ENCODE results near the gene CBFA2T3.

The CBFA2T3 gene

DNA sequence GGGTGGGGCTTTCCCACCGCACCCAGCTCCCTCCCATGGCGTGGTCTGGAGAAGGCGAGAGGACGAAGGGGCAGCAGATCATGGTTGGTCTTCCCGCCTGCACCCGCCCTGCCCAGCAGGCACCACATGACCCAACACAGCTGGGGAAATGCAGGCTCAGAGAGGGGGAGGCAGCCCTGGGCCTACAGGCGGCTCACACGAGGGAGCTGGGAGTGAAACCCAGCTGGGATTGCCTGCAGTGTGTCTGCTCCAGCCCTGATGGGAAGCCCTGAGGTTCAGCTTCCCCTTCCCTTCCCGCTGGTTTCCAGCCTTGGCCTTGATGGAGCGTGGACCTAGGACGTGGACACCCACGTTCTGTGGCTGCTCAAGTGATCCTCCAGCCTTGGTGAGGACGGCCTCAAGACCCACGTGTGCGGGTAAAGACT, 90.6 kb downstream of the CBFA2T3 start:
- no peak for DNase-seq

DNA sequence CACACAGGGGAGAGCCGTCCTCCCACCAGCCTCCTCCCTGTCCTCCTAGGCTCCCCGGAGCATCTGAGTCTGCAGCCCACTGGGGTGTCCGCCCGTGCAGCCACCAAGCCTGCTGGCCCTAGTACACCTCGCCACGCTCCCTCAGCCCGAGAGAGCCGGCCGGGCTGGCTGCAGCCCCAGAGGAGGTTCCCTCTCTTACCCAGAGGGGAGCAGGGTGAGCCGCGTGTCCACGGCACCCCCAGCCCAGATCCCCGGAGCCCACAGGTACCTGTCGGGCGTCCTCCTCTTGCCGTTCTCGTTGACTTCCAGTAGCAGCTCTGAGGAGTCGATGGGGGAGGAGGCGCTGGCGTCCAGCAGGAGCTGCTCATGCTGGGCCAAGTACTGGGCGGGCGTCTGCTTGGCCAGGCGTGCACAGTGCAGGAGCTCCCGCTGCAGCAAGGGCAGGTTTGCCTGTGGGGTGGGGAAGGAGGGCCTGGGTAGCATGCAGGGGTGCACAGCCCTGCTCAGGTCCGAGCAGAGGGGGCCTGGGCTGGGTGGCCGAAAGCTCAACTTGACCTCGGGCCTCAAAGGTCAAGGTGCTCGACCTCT, 91.2 kb downstream of the CBFA2T3 start:
- no peak for DNase-seq

DNA sequence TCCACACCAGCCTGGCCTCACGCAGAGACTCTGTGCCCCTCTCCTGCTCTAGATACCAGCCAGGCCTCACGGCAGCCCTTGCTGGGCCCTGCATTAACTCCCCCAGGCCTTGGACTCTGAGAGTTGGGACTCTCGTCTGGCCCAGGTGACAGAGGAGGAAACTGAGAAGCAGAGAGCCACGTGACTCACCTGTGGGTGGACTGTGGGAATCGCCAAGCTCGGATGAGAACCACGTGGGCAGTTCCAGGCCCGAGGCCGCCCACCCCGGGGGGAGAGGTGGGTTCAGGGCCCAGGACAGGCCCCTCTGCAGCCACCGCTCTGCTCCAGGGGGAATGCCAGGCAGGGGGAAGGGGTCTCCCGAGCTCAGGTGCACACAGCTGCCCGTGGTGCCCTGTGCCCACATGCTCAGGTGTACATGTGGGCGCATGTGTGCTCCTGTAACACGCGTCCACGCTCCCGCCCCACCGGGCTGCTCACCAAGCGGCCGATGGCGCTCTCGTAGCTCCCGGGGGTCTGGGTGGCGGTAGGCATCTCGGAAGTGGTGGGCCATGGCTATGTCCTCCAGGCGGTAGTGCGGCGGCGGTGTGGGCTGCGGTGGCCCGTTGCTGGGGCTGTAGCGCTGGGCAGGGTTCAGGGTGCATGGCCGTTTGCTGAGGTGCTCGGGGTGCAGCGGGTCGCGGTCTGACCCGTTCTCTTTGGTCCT, 92.3 kb downstream of the CBFA2T3 start:
- no peak for DNase-seq

DNA sequence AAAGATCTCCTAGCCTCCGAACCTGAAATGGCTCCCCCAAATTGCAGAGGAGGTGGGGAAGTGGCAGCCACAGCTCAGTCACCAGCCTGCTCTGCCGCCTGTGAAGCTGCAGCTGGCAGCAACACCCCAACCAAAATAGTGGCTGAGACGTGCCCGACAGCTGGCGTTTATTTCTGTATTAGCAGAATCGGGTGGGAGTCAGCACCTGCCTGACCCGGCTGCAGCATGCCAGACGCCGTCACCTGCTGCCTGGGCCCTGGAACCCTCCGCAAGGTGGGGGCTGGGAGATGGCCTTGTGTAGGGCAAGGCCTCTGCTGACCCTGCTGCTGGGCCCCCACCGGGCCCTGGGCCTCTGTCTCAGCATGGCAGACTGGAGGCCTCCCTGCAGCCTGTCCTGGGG, 93.1 kb downstream of the CBFA2T3 start:
- DNase-seq = no peak

DNA sequence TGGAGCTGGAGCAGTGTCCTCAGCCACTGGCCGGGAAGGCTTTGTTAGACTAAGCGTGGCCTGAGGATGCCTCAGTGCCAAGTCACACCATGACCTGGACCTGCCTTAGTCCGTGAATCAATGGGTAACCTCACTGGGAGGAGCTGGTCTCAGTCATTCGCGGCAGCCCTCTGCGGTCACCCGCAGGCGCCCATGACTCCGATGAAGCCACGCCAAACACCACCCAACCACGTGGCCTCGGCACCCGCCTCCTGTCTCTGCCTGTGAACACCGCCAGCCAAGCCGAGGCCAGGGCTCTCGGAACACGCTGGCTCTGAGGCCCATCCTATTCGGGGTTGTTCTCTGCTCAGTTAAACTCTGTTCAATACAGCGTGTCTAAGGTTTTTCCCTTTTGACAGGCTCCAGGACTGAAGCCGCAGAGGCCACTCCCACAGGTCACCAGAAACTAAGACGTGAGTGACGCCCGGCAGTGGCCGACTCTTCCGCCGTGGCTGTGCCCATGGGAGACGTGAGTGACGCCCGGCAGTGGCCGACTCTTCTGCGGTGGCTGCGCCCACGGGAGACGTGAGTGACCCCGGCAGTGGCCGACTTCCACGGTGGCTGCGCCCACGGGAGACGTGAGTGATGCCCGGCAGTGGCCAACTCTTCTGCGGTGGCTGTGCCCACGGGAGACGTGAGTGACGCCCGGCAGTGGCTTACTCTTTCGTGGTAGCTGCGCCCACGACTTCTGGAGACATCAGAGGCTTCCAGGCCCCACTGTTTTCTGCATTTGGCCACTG, 93.7 kb downstream of the CBFA2T3 start:
- DNase-seq = no peak

DNA sequence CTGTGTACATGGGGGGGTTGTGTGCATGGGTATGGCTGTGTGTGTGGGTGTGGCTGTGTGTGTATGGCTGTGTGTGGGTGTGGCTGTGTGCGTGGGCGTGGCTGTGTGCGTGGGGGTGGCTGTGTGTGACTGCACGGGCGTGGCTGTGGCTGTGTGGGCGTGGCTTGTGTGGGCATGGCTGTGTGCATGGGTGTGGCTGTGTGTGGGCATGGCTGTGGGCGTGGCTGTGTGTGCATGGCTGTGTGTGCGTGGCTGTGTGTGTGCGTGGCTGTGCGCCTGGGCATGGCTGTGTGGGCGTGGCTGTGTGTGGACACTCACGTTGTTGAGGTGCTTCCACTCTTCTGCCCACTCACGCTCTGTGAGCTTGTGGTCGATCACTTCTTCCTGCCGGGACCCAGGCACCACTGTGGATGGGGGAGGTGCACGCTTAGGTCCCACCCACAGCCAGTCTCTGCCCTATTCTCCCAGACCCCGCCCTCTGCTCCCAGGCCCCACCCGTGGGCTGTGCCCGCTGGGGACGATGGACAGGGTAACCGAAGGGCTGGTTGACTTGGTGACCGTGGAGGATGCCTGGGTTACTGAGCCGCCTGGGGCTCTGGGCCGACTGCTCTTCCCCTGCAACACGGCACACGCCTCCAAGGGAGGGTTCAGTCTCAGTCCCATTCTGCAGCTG, 94.5 kb downstream of the CBFA2T3 start:
- DNase-seq = no peak

DNA sequence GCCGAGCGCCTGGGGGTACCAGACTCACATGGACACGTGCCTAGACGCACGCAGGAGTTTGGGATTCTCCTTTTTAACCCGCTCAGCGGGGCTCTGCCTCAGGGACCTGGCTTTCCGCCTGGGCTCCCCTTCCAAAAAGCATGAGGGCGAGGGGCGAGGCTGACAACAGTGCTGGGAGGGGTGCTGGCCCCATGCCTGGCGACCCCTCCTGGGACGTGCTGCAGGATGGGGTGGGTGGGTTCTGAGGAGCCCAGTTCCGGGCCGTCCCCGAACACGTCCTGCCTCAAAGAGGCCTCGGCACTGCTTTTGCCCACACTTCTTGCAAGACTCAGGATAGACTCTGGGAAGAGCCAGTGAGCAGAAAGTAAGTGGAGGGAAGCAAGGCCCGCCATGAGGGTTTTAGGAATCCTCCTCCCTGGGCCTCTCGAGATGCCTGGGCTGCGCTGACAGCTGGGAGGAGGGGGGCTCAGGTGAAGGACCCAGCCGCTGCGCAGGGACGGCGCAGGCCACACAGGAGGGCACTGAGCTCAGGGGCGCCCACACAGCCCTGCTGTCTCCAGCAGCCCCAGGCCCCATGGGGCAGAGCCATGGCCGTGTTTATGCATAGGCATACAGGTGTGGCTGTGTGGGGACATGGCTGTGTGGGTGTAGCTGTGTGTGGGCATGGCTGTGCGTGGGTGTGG, 95.2 kb downstream of the CBFA2T3 start:
- DNase-seq = no peak

DNA sequence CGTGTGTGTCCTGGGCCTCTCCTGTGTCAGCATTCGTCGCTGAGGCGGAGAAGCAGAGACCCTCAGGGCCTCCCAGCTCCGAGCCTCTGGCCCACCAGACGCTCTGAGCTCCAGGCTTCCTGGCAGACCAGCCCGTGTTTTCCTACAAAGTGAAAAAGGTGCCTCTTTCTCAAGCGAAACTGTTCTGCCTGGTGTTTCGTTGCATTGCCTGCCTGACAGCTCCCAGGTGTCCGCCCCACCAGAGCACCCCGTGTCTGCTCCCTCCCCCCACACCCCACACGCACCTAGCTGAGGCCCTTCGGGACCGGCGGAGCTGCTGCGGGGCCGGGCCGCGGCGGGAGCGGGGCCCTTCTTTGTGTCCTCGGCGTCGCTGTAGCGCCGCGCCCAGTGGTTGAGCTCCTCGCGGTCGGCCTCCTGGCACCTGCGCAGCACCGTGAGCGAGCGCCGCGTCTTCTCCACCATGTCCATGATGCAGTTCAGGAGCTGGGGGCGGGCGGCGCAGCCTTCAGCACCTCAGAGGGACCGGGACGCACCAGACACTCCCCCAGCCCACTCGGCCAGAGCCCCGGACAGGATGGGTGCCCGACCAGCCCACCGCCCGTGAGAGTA, 95.9 kb downstream of the CBFA2T3 start:
- DNase-seq = no peak

DNA sequence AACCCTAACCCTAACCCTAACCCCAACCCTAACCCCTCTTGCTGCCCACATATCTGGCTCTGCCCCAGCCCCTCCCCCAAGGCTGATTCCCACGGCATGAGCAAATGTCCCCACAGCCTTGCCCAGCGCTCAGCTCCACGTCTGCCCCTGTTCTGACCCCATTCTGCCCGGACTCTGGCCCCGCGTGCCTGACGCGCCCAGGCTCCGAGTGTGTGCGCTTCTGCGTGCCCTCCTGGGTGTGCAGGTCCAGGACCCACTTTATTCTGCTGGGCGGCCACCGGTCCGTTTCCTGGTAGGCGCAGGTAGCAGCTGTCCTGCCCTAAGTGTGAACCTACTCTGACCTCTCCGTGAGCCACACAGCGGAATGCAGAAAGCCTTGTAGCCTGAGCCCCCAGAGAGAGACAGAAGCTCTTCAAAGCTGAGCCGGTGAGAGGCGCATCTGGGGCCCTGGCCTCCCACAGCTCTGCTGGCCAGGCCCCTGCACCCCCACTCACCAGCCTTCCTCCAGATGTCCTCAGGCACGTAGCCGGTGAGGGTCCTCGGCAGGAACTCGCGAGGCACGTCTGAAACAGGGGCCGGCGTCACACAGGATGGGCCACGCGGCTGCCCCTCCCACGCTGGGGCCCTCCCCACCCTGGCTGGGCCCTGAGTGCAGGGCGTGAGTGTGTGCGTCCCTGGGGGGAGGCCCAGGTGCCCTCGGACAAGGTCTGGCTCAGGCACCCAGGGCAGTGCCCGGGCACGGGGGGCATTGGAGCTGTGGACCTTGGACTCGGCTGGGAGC, 96.6 kb downstream of the CBFA2T3 start:
- no peak for DNase-seq

DNA sequence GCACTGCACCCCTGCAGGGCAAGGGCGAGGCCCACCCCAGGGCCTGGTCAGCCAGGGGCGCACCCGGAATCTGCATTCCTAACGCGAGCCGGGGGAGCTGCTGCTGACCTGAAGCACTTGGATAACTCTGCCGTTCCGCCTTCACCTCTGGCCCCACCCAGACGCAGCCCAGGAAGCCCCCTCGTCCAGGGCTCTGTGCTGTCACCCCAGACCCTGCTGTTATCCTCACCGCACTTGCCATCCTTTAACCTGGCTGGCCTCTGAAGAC, 97.3 kb downstream of the CBFA2T3 start:
- no peak for DNase-seq

DNA sequence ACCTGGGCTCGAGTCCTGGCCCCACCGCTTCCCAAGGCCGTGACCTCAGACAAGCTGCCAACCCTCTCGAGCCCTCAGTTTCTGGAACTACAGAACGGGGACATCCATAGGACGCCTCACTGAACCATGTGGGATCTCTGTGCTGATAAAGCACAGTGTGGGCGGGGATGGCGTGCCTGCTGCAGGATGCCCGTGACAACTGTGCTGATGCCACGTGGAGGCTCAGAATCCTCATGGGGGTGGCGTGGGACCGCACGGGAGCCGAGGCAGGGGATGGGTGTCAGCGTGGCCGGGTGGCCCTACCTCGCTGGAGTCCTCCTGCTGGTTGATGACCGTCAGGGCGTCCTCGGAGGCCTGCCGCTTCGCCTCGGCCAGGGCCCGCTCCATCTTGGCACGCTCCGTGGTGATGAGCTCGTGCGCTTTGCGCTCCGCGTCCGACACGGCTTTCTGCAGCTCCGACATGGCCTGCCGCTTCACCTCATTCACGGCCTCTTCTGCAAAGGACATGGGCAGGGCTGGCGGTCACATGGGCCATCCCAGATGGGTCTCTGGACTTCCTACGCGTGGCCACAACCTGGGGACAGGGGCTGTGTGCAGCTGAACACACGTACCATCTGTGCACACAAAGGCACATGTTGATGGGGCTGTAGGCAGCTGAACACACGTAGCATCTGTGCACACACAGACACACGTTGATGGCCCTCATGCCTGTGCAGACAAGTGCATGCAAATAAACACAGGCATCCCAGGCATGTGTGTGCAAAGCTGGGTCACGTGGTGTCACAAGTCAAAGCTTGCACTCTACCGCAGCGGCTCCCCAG, 97.8 kb downstream of the CBFA2T3 start:
- DNase-seq = no peak

DNA sequence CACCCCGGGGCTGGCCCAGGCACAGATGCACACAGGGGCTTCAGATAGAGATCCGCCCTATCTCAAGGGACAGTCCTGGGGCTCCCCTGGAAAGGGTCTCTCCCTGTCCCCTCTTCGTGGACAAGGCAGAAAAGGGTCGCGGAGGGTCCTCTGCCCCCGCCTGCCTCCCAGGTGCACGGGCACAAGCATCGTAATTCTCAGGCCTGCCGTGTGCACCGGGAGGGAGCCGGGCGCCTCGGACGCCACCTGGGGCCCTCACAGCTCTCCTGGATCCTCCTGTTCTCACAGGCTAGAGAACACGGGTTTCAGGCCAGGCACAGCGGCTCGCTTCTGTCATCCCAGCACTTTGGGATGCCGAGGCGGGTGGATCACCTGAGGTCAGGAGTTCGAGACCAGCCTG, 98.7 kb downstream of the CBFA2T3 start:
- DNase-seq = no peak

DNA sequence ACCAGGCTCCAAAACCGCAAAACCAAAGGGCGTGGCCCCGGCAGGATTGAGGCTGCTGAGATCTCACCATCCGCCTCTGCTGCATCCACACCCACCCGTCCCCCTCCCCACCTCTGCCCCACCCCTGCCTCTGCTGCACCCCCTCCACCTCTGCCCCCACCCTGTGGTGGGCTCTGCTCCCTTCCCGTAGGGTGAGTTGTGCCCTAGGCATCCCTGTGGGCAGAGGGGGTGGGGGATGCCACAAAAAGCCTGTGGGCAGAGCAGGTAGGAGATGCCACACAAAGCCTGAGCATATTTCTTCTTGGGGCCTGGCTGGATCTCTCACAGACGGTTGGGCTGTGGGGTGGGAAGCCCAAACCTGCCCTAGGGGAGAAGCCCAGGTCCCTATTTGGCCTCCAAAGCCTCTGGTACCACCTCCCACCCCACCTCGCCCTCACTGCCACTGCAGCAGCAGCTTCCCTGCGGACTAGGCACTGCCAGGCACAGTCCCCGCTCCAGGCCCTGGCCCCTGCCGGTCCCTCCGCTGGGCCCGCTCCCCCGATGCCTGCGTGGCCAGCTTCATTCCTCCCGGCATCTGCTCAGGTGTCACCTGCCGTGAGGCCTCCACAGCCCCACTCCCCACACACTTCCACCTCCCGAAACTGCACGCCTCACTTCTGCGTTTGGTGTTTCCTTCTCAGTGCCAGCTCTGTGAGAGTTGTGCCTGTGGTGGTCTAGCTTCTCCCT, 99.3 kb downstream of the CBFA2T3 start:
- DNase-seq = no peak

DNA sequence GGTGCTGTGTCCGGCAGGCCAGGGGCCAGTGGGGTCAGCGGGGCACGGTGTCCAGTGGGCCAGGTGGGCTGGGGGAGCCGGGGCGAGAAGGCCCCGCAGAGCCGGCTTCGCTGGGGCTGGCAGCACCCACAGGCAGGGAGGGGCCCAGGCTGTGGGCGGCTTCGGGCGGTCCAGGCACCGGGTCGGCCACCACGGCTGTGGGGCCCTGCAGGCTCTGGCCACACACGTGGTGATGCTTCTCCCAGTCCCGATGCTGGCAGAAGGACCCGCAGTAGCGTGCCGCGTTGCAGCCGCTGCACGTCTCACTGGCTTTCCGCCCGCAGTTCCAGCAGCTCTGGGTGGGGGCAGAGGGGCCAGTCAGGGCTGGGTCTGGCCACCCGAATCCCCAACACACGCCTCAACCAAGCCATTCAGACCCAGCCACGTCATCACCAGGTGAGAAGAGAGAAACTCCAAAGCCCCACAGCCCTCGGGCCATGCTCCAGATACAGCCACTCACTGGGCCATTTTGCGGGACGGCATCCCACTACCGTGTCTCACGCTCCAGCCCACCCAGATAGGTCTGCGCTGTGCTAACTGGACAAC, 100.0 kb downstream of the CBFA2T3 start:
- no peak for DNase-seq

DNA sequence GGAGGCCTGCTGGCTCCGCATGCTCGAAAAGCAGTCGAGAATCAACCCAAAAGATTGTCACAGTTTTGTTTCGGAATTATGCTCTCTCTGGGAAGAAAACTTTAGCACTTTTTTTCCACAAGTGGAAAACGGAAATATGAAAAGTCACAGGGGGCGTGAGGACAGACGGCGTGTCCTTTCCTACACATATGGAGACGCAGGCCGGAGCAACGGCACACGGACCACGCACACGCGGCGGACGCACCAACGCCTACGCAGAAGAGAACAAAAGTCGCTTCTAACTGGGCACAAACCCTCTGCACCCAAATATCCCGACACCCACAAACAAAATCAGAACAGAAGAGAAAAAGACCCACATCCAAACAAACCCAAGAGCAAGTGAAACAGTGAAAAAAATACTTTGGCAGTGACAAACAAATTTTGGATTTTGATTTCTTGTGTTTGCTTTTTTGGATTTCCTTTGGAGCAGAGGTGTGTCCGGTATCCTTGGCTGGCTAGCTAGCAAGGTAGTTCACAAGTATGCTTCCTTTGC, 101.2 kb downstream of the CBFA2T3 start:
- DNase-seq = no peak

DNA sequence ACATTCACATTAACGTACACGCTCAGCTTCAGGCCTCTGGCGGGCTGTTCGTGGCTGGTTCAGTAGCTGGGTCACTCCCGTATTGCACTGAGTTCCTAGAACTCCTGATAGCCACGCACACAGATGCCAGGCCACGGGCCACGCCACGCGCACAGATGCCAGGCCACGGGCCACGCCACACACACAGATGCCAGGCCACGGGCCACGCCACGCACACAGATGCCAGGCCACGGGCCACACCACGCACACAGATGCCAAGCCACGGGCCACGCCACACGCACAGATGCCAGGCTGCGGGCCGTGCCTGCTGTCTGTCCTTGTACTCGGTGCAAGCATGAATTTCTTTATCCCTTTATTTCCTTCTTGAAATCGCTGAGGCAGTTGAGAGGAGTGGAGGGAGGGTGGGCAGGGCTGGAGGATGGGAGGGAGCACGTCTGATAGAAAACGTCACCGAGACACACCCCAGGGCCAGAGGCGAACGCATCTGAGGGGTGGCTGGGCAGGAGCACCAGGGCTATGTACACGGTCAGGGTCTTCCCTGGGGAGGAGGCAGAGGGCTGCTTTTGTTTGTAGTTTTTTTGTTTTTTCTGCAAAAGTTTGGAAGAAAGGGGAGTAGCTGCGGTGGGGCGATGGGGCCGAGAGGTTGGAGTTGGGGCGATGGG, 101.9 kb downstream of the CBFA2T3 start:
- DNase-seq = no peak

DNA sequence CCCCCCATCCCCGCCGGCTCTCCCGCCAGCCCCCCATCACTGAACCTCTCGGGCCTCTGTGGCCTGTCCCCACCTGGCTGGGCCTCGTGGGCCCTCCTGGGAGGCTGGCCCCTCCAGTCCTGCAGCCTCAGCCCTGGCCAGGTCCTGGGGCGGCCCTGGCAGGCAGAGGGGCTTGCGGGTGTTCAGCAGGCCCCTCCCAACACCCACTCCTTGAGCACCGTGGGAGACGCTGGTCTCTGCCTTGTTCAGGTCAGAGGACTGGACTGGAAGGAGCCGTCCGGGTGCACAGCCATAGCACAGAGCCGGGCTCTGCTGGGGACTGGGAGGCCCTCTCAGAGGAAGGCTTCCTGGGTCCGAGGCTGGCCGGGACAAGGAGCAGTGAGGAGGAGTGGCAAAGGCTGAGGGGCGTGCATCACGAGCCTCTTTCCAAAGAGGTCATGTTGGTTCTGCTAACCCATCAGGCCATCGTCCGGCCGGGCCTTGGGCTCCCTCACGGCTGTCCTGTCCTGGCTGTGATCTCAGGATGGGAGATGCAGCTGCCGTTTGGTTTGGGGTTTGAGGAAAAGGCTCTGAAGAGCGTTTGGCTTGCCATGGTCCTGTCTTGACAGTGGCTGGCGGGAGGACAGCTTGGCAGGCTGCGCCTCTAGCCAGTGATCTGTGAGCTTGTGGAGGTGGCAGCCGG, 104.2 kb downstream of the CBFA2T3 start:
- DNase-seq = no peak

DNA sequence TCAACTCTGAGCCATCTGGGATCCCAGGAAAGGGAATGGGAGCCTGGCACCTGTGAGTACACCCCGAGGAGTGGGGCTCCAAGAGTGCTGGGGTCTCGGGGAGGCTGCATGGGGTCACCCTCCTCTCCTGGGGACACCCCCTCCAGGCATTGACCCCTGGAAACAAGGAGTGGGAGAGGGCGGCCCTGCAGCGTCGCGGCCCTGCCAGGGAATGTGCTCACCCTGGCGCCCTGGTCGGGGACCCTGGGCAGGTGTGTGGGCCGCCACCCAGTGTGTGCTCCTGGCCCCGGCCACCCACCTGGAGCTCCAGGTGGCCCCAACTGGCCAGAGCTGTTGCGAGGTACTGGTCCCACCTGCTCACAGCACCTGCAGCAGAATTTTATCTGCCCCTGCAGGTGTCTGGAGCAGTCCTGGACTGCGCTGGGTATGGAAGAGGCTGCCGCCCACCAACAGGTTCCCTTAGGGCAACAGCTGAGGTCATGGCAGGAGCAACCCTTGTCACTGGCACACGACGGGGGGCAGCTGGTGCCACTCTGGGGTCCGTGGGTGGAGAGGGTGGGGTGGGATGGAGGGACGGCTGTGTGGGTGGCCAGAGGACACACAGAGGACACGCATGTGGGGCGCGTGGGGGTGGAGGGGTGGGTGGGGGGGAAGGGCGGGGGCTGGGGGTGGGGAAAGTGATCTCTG, 105.1 kb downstream of the CBFA2T3 start:
- no peak for DNase-seq

All from CD4-positive, alpha-beta T cell treated with Interleukin-6 for 4 hours (primary cell).